ENCODE data around the gene ANO6. TPM values are rescaled to one million over a fixed set of nuclear protein-coding genes. Genes with fewer than 3 reads are reported as not detected.

ANO6 gene
- total RNA-seq, 2 experiments from 2014 or later: 29.2 to 29.8 TPM

DNA sequence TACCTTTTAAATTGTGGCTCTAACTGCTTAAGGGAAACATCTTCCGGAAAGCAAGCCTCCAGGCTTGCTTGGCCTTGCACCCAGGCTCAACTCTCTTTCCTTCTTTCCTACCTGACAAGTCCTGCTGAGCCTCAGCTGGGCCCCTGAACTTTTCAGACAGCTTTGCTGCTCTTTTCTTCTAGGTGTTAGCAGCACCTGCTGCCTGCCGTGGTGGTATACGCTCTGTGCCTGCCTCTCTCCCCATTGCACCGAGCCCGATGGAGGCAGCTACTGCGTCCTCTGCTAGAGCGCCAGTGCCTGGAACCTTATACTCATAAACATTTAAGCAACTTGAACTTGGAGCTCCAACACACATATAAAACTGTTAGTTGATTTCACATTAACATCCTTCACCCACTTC, 195.7 kb downstream of the ANO6 start:
- H3K9me3 Mint-ChIP-seq: no peaks in the 10 kb centered on the region
- no peak overlapping the region for H3K4me3 Mint-ChIP-seq
- ChIA-PET CTCF (interaction anchor here (0.6 kb wide), 1 partner anchor 223 kb away, joined by 3 read pairs; no protein-coding TSS in a partner anchor), POLR2A (no interaction called here)
- peaks cover 8% of the 10 kb centered on the region for H3K4me1 Mint-ChIP-seq
- no peak for DNase-seq
- no peaks in the 10 kb centered on the region for H3K27me3 Mint-ChIP-seq
- H3K27ac Mint-ChIP-seq: no peak overlapping the region
- H3K36me3 Mint-ChIP-seq (ENCODE audit: low read depth): peaks cover 32% of the 10 kb centered on the region

DNA sequence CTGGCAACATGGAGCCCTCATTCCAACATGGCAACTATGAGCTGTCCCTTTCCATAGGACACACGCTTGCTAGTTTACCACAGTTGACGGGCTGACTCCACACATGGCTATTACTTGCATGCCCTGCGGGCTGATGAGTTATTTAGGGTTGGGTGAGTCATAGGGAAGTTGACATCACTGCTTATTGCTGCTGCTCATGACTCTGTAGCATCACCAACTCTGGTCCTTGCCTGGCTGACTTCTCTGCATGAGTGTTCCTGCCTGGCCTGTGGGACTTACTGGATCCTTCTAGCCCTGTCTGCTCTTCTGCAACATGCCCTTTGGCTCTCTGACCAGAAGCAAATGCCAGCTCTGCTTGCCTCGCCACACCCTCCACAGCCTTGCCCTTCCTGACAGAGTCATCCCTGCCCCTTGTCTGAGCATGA, 199.5 kb downstream of the ANO6 start:
- peaks cover 8% of the 10 kb centered on the region for H3K4me1 Mint-ChIP-seq
- CTCF ChIA-PET: no interaction called here
- no peaks in the 10 kb centered on the region for H3K27me3 Mint-ChIP-seq
- H3K4me3 Mint-ChIP-seq: no peak overlapping the region
- no peaks in the 10 kb centered on the region for H3K9me3 Mint-ChIP-seq
- H3K36me3 Mint-ChIP-seq (ENCODE audit: low read depth): peaks cover 32% of the 10 kb centered on the region
- H3K27ac Mint-ChIP-seq: no peak overlapping the region
- peak; percentile 47 for DNase-seq
- POLR2A ChIA-PET: no interaction called here

DNA sequence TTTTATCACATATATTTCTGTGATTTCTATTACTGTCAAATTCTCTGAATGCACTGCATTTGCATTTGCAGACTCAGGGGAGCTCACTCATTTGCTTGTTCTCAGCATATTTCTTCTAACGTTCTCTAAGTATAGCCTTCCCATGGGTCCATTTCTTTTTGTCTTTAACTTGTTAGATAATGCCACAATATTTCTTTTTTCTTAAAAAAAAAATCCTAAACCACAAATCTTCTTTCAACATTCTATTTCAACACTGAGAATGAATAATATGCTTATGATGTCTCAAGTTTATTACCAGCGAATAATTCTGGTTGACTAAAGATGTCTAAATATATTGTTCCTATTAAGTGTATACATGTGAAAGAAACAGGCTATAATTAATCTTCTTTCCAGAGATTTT, 200.2 kb downstream of the ANO6 start:
- H3K27ac Mint-ChIP-seq: no peak overlapping the region
- CTCF ChIA-PET: no interaction called here
- DNase-seq: no peak
- peaks cover 8% of the 10 kb centered on the region for H3K4me1 Mint-ChIP-seq
- peaks cover 33% of the 10 kb centered on the region for H3K36me3 Mint-ChIP-seq (ENCODE audit: low read depth)
- no peaks in the 10 kb centered on the region for H3K27me3 Mint-ChIP-seq
- H3K9me3 Mint-ChIP-seq: no peaks in the 10 kb centered on the region
- no peak overlapping the region for H3K4me3 Mint-ChIP-seq
- POLR2A ChIA-PET: no interaction called here

DNA sequence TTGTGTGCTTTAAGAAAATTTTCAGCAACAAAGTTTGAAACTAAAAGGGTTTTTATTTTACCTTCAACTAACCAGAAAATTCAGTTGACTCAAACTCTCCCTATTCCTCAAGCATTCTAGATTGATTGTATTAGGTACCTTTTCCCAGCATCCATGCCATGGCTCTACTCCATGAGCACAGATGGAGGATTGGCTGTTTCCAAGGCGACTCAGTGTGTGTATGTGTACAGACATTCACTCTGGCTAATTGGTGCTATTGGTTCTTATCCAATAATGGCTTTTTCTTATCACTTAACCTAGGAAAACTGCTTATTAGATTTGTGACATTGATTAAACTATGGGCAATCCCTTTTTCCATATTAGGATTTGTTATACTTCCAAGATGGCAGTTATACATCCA, 202.6 kb downstream of the ANO6 start:
- Mint-ChIP-seq H3K4me3 (no peak overlapping the region), H3K36me3 (ENCODE audit: low read depth) (peaks cover 46% of the 10 kb centered on the region), H3K27ac (no peak overlapping the region), H3K27me3 (no peaks in the 10 kb centered on the region), H3K4me1 (peaks cover 8% of the 10 kb centered on the region), H3K9me3 (no peaks in the 10 kb centered on the region)
- ChIA-PET POLR2A (no interaction called here), CTCF (no interaction called here)
- no peak for DNase-seq

DNA sequence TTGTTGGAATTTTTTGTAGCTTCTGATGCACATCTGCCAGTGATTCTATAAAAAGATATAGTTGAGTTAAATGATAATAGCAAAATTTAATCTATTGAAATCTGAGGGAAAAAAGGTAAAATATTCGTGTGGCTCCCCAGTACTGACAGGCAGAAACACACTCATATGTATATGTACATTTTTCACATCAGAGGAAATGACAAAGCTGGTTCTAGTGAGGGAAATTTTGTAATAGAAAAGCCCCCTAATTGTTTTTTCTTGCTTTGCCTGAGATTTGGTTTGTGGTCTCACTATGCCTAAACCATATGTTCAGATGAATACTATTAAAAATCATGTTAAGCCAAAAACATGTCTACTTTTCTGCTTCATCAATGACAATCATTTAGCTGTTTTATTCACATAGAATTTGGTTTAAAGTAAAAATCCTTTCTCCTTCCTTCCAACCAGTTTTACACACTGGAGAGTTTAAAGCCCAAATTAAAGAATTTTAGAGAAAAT, 203.5 kb downstream of the ANO6 start:
- CTCF ChIA-PET: no interaction called here
- POLR2A ChIA-PET: no interaction called here
- H3K36me3 Mint-ChIP-seq (ENCODE audit: low read depth): peaks cover 52% of the 10 kb centered on the region

DNA sequence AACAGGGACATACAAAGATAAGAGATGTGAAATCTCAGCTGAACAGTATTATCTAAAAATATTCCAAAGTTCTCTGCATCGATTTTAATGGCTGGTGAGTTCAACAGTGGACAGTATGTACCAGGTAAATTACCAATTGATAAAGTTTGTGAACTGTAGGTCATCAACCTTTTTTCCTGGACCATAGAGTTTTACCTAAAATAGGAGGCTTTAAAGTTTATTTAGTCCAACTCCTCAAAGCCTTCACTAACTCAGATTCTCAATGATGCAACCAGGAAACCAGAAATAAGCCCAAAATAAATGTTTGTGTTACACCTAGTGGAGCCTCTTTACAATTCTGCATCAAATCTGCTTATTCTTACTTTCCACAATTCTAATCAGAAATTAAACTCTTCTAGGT, 205.8 kb downstream of the ANO6 start:
- ChIA-PET POLR2A (no interaction called here), CTCF (no interaction called here)
- Mint-ChIP-seq H3K27ac (no peak overlapping the region), H3K4me1 (peaks cover 12% of the 10 kb centered on the region), H3K4me3 (no peak overlapping the region), H3K36me3 (ENCODE audit: low read depth) (peaks cover 56% of the 10 kb centered on the region), H3K9me3 (no peaks in the 10 kb centered on the region), H3K27me3 (no peaks in the 10 kb centered on the region)
- DNase-seq: no peak

More for the DNA sequence above, 203.5 kb downstream of the ANO6 start:
- Mint-ChIP-seq H3K4me1 (peaks cover 14% of the 10 kb centered on the region), H3K4me3 (no peak overlapping the region), H3K27me3 (no peaks in the 10 kb centered on the region), H3K27ac (no peak overlapping the region), H3K9me3 (no peaks in the 10 kb centered on the region)
- DNase-seq: no peak

DNA sequence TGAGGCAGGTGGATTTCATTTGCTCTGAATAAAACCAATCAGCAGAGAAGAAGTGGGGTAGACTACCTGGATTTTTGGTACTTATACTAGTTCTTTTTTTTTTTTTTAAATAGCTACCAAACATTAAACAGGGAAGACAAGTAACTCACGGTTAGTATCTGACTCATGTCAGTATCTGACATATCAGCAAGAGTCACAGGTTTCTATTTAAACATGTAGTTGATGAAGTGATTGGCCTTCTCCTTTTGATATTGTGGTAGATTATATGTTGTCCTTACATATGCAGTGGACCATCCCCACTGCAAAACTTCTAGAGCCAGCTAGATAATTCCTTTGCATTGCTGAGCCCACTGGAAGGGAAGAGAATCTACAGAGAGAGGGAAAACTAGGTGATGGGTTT, 208.0 kb downstream of the ANO6 start:
- Mint-ChIP-seq H3K9me3 (no peaks in the 10 kb centered on the region), H3K4me3 (no peak overlapping the region), H3K27me3 (no peaks in the 10 kb centered on the region), H3K4me1 (peaks cover 12% of the 10 kb centered on the region), H3K27ac (no peak overlapping the region), H3K36me3 (ENCODE audit: low read depth) (peaks cover 61% of the 10 kb centered on the region)
- CTCF ChIA-PET: interaction anchor here (0.7 kb wide), 1 partner anchor 332 kb away, joined by 5 read pairs; no protein-coding TSS in a partner anchor
- no peak for DNase-seq
- POLR2A ChIA-PET: no interaction called here

DNA sequence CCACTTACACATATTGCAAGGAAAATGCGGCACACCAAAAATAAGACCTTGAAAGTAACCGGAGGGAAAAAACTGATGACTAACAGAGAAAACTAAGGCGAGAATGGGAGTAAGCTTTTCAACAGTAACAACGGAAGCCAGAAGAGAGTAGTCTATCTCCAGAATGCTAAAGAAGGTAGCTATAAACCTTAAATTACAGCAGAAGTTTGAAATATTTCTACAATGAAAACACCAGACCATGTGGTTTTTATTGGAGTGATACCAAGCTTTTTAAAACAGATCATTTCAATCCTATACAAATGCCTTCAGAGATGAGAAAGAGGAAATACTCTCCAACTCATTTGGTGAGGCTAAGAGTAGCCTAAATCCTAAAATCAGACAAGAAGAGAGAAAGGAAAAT, 209.5 kb downstream of the ANO6 start:
- Mint-ChIP-seq H3K4me1 (peaks cover 17% of the 10 kb centered on the region), H3K27me3 (no peaks in the 10 kb centered on the region), H3K9me3 (no peaks in the 10 kb centered on the region), H3K27ac (no peak overlapping the region), H3K4me3 (no peak overlapping the region), H3K36me3 (ENCODE audit: low read depth) (peaks cover 68% of the 10 kb centered on the region)
- POLR2A ChIA-PET: no interaction called here
- DNase-seq: no peak
- CTCF ChIA-PET: no interaction called here

DNA sequence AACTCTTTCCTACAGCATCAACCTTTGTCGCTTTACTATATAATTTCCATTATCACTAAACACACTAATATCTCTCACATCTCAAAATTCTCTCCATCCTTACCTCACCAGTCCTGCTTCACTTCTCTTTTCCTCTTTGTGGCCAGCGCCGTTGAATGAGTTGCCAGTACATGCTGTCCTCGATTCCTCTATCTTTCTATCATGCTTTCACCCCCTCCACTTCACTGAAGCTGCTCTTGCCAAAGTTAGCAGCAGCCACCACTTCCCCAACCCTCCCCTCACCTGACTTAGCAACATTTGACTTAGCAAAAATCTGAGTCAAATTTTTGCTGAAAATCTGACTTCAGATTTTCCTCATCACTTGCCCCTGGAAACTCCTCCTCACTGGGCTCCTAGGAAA, 210.4 kb downstream of the ANO6 start:
- H3K36me3 Mint-ChIP-seq (ENCODE audit: low read depth): peaks cover 68% of the 10 kb centered on the region

DNA sequence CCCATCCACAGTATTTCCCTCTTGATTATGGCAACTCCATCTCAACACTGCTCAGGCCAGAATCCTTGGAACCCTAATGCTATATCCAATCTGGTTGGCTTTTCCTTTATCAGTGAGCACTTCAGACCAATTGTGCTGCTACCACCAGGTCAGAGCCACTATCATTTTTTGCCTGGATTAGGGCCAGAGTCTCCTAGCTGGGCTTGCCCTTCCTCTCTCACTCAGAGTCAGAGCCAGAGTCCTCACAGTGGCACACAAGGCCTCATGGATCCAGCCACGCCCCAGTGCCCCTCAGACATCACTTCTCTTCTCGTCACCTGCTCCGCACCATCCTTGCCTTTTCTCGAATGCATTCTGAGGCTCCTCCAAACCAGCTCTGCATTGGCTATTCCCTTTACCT, 211.1 kb downstream of the ANO6 start:
- no peak overlapping the region for H3K27ac Mint-ChIP-seq
- ChIA-PET CTCF (no interaction called here), POLR2A (no interaction called here)
- no peaks in the 10 kb centered on the region for H3K27me3 Mint-ChIP-seq
- DNase-seq: no peak
- H3K9me3 Mint-ChIP-seq: no peaks in the 10 kb centered on the region
- no peak overlapping the region for H3K4me3 Mint-ChIP-seq
- peaks cover 69% of the 10 kb centered on the region for H3K36me3 Mint-ChIP-seq (ENCODE audit: low read depth)
- H3K4me1 Mint-ChIP-seq: peaks cover 17% of the 10 kb centered on the region

More for the DNA sequence above, 210.4 kb downstream of the ANO6 start:
- ChIA-PET POLR2A (no interaction called here), CTCF (no interaction called here)
- Mint-ChIP-seq H3K27me3 (no peaks in the 10 kb centered on the region), H3K4me1 (peaks cover 17% of the 10 kb centered on the region), H3K27ac (no peak overlapping the region), H3K4me3 (no peak overlapping the region), H3K9me3 (no peaks in the 10 kb centered on the region)
- no peak for DNase-seq

DNA sequence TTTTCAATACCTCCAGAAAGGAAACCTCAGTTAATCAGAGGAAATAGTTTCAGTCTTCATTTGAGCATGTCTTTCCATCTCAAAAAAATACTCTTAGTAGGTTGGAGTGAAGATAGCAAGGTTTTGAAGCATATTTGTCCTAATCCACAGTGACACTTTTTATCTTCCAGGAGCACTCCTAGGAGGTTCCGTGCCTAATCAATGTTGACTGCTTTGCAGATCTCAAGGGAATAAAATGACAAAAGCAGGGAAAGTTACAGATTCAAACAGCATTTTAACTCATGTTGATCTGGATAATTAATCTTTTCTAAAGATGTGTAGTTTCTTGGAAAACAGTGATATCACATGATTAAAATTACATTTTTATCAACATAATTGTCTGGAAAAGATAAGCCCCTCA, 213.9 kb downstream of the ANO6 start:
- DNase-seq: no peak
- H3K4me1 Mint-ChIP-seq: peaks cover 11% of the 10 kb centered on the region
- H3K27ac Mint-ChIP-seq: no peak overlapping the region
- H3K4me3 Mint-ChIP-seq: no peak overlapping the region
- ChIA-PET CTCF (no interaction called here), POLR2A (no interaction called here)
- no peaks in the 10 kb centered on the region for H3K27me3 Mint-ChIP-seq
- no peaks in the 10 kb centered on the region for H3K9me3 Mint-ChIP-seq
- peaks cover 49% of the 10 kb centered on the region for H3K36me3 Mint-ChIP-seq (ENCODE audit: low read depth)

DNA sequence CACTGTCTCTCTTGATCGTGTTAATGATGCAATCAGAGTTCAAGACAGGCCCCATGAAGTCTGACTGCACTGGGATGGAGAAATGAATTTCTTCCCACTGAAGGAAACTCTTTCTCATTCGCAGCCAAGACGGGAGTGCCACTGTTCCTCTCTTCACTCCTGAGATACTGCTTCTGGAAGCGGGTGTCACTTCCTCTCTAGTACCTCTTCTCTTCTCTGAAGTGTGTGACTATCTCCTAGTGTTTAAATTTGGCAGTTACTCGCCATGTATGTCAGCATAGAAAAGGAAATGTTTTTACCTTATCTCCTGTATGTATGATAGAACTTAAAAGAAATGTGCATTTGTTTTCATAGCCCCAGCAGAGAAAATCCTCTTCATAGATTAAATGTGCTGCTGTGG, 215.2 kb downstream of the ANO6 start:
- H3K27me3 Mint-ChIP-seq: no peaks in the 10 kb centered on the region
- peaks cover 40% of the 10 kb centered on the region for H3K36me3 Mint-ChIP-seq (ENCODE audit: low read depth)
- peaks cover 9% of the 10 kb centered on the region for H3K4me1 Mint-ChIP-seq
- H3K27ac Mint-ChIP-seq: no peak overlapping the region
- H3K4me3 Mint-ChIP-seq: no peak overlapping the region
- no peaks in the 10 kb centered on the region for H3K9me3 Mint-ChIP-seq
- DNase-seq: no peak
- CTCF ChIA-PET: no interaction called here
- POLR2A ChIA-PET: no interaction called here

DNA sequence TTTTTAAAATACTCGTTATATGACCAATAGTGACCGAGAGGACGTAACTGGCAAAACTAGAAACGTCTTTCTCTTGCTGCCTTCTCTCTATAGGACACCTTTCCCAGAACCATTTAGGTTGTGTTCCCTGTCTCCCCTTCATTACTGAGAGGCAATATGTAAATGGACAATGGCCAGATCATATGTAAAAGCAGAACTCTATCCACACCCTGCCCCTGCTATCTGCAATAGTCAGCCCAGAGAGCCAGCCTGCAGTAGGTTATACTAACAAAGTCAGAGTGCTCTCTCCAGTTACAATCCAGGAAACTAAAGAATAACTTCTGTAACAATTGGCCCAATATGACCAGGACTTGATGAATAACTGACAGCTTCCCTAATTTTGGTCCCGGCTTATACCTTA, 216.8 kb downstream of the ANO6 start:
- ChIA-PET CTCF (no interaction called here), POLR2A (no interaction called here)
- H3K36me3 Mint-ChIP-seq (ENCODE audit: low read depth): peaks cover 27% of the 10 kb centered on the region
- H3K4me3 Mint-ChIP-seq: no peak overlapping the region
- peaks cover 5% of the 10 kb centered on the region for H3K4me1 Mint-ChIP-seq
- no peak overlapping the region for H3K27ac Mint-ChIP-seq
- no peak for DNase-seq
- H3K27me3 Mint-ChIP-seq: no peaks in the 10 kb centered on the region
- no peaks in the 10 kb centered on the region for H3K9me3 Mint-ChIP-seq

DNA sequence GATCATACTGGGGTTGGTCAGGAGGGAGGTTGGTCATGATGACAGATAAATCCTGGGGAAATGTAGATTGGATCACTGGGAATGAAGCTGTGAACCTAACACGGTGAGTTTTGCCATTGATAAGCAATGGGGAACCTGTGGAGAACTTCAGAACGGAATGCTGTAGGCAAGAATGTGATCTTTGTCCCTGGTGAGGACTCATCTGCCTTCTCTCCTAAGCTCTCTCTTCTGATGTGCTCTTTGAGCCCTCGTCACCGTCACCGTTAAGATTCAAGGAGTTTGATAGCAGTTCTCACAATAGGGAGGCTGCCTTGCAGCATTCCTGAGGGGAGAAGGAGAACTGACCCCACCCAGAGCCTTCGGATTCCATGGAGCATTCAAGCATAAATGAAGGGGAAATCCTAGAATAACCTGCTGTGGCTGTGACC, 217.6 kb downstream of the ANO6 start:
- no peaks in the 10 kb centered on the region for H3K9me3 Mint-ChIP-seq
- POLR2A ChIA-PET: no interaction called here
- H3K4me1 Mint-ChIP-seq: peaks cover 5% of the 10 kb centered on the region
- no peak for DNase-seq
- no peak overlapping the region for H3K27ac Mint-ChIP-seq
- no peak overlapping the region for H3K4me3 Mint-ChIP-seq
- CTCF ChIA-PET: no interaction called here
- peaks cover 20% of the 10 kb centered on the region for H3K36me3 Mint-ChIP-seq (ENCODE audit: low read depth)
- H3K27me3 Mint-ChIP-seq: no peaks in the 10 kb centered on the region

DNA sequence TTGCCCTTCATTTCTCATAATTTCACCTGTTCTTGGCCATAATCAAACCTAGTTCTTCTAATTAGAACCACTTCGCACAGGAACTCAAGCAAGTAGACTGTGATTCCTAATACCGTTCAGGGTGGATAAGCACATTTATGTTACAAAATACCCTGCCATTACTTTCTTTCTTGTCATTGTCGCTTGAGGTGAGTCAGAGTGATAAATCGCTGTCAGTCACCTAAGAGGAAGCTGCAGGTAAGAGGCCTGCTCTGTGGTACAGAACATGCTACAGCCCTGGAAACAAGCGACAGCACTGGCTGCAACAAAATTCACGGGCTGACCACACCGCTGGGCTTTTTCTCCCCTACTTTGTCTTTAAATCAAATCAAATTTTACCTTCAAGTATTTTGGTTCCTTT, 218.2 kb downstream of the ANO6 start:
- no peak overlapping the region for H3K27ac Mint-ChIP-seq
- DNase-seq: no peak
- peaks cover 17% of the 10 kb centered on the region for H3K36me3 Mint-ChIP-seq (ENCODE audit: low read depth)
- no peaks in the 10 kb centered on the region for H3K27me3 Mint-ChIP-seq
- H3K9me3 Mint-ChIP-seq: no peaks in the 10 kb centered on the region
- H3K4me3 Mint-ChIP-seq: no peak overlapping the region
- CTCF ChIA-PET: no interaction called here
- peaks cover 5% of the 10 kb centered on the region for H3K4me1 Mint-ChIP-seq
- POLR2A ChIA-PET: no interaction called here
